NCI-H2081 treated with DMSO at 0.1 percent for 48 hours (cell line): ENCODE measurements around the gene ERC1.

Source experiments
- DNase-seq: peaks from one replicate; lab custom pipeline; 2025; lab: John Stamatoyannopoulos, UW

Gene ERC1

GRCh38 chr12:1540690-1541089, 549.7 kb downstream of the ERC1 start:
- DNase-seq = no peak

- DNase-seq = no peak
Observed at GRCh38 chr12:1542599-1542998, 551.6 kb downstream of the ERC1 start.

- no peak for DNase-seq
Observed at GRCh38 chr12:1544996-1545700, 554.1 kb downstream of the ERC1 start.
